Memory B cell (primary cell): ENCODE data around the gene GADD45G.

ENCODE experiments used
- ATAC-seq: fragments of 150-1000 bp; cut with Tn5 transposase; 2 replicates; pipeline ENCODE4 v1.10.0; 2021; ENCODE audit warnings: low read depth, mild to moderate bottlenecking, moderate library complexity
- DNase-seq, 2 donors: peaks; one replicate each; pipeline ENCODE4 v3.0.0; 2022; ENCODE audit warnings: low spot score in 2 of 2
- H3K27ac Mint-ChIP-seq: one replicate; pipeline ENCODE4 v1.8.0; 2022; ENCODE audit warnings: mild to moderate bottlenecking, moderate library complexity, mixed read lengths
- H3K27me3 Mint-ChIP-seq: one replicate; pipeline ENCODE4 v1.8.0; 2022; ENCODE audit warnings: mixed read lengths
- H3K36me3 Mint-ChIP-seq: one replicate; pipeline ENCODE4 v1.8.0; 2022; ENCODE audit warnings: mild to moderate bottlenecking, mixed read lengths
- H3K4me1 Mint-ChIP-seq: one replicate; pipeline ENCODE4 v1.8.0; 2022; ENCODE audit warnings: mixed read lengths
- H3K4me3 Mint-ChIP-seq: one replicate; pipeline ENCODE4 v1.8.0; 2022; ENCODE audit warnings: mild to moderate bottlenecking, moderate library complexity, mixed read lengths
- H3K9me3 Mint-ChIP-seq: one replicate; pipeline ENCODE4 v1.8.0; 2022; ENCODE audit warnings: mixed read lengths

Gene GADD45G

DNA sequence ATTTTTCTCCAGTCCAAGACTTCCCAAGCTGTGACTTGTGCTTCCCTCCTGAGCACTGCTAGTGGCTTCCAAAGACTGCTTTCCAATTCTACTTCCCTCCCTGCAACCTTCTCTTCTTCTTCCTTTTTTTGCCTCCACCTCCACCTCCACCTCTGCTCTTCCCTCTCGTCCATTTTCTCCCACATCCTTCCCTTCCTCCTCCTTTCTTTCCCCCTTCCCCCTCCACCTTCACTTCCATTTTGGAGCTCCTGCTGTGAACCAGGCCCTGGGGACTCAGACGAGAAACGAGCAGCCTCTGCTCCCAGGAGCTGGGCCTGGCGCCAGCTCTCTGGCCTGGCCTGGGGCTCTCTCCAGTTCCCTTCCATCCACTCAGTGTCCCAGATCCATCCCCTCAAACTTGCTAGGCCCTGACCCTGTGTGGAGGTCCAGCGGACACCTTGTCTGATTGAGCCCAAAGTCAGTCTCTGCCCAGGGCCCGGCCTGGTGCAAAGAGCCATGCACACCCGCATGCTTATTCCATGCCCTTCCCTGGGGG lies 5.6 kb downstream of the GADD45G start:
- Mint-ChIP-seq H3K27ac (no peak overlapping the region), H3K4me1 (peaks cover 6% of the 10 kb centered on the region), H3K27me3 (peaks cover 10% of the 10 kb centered on the region), H3K9me3 (peaks cover 6% of the 10 kb centered on the region), H3K4me3 (no peak overlapping the region), H3K36me3 (no peaks in the 10 kb centered on the region)
- ATAC-seq (no peak), DNase-seq (no peak)

DNA sequence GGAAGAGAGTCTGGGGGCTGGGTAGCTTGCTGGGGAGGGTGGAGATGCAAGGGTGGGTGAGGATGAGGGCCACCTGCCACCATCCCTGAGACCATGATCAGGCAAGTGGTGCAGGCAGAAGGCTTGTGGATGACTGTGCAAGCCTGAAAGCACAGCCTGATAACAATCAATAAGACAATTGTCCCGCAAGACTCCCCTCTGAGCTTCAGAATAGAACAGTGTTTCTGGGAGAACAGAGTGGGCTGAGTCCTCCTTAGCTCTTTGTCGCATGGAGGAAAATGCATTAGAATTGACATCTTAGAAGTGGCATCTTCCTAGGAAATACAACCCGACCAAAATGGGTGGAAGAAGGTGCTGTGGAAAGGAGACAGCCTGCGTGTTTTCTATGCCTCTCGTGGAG lies 6.6 kb downstream of the GADD45G start:
- Mint-ChIP-seq H3K27me3 (peaks cover 11% of the 10 kb centered on the region), H3K36me3 (no peaks in the 10 kb centered on the region), H3K9me3 (peaks cover 6% of the 10 kb centered on the region), H3K27ac (no peak overlapping the region), H3K4me3 (no peak overlapping the region), H3K4me1 (peaks cover 1% of the 10 kb centered on the region)
- no peak for DNase-seq
- no peak for ATAC-seq

DNA sequence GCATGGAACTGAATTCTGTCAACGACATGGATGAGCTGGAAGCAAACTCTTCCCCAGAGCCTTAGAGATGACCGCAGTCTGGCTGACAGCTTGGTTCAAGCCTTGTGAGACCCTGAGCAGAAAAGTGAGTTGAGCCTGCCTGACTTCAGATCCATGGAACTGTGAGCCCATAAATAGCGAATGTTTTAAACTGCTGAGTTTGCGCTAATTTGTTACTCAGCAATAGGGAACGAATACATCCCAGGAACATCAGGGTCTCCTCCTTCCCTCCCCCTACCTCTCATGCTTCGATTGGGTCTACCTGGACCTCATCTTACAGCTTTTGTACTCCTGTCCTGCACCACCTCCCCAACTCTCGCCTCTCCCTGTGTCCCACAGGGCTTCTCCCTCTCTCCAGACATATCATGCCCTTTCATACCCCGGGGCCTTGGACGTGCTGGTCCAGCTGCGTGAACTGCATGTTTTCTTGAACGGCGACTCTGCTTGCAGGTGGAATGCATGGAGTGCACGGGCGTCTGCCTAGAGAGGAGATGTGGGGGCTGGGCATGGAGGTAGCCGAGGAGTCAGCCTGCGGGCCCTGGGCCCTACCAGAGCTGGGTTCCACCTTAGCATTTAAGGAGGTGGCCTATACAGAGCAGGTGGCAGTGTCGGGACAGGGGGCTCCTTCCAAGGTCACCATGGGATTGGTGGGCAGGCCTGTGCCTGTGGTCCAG lies 7.9 kb downstream of the GADD45G start:
- Mint-ChIP-seq H3K4me1 (no peaks in the 10 kb centered on the region), H3K27me3 (peaks cover 12% of the 10 kb centered on the region), H3K27ac (no peak overlapping the region), H3K4me3 (no peak overlapping the region), H3K9me3 (peaks cover 6% of the 10 kb centered on the region), H3K36me3 (no peaks in the 10 kb centered on the region)
- no peak for DNase-seq
- no peak for ATAC-seq

DNA sequence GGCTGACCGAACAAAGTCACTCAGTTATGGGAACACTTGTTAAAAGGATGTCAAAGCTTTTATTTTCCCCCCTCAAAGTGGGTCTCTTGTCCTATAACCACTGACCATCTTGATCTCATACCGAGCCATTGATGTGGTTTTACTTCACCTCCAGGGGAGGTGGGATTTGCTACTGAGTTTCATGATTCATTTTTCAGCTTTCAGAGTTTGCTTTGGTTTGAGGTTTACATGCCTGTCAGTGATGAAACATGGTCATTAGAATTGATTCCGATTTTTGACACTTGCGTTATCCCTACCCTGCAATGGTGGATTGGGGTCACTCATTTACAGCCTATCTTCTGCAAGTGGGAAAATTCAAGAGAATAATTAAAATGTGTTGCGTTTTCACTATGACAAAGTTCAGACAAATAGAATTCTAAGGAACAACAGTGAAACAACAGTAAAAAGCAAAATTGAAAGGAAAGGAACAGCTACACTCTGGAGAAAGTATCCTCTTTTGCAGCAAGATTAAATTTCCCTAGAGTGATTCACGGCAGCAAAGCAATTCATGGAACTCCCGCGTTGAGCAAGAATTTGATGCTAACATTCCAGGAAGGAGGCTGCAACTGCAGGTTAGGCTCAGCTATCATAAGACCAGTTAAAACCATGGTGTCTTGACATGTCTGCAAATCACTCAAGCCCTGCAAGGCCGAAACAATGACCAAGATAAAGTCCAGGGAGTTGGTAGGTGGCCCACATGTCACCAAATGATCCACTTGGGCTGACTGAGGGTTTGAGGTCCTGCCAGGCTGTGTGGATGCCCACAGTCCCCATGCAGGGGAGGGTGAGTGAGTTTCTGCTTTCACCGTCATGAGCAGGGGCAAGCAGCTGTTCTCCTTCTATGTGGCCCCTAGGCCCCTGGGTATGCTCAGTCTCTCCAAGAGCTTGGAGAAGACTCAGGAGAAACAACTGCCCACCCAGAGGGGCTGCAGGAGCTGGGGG lies 9.4 kb downstream of the GADD45G start:
- Mint-ChIP-seq H3K9me3 (peaks cover 6% of the 10 kb centered on the region), H3K27ac (no peak overlapping the region), H3K4me3 (no peak overlapping the region), H3K27me3 (peaks cover 14% of the 10 kb centered on the region), H3K36me3 (no peaks in the 10 kb centered on the region), H3K4me1 (no peaks in the 10 kb centered on the region)
- ATAC-seq (no peak), DNase-seq (no peak)

DNA sequence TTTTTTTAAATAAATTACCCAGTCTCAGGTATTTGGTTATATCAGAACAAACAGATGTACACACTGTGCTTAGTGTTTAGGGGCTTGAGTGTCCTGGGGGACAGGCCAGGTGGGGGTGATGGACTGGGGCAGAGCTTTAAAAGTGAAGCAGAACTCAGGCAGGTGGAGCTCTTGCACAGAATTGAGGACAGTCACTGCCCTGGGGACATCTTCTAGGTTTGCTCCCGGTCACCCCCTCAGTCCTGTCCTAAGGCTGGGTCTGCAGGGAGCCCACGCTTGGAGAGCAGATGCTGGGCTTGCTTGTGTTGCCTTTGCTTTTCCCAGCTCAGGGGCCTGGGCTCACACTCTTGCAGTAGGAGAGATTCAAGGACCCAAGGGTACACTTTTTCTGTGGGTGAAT lies 10.8 kb downstream of the GADD45G start:
- ATAC-seq (no peak), DNase-seq (no peak)
- Mint-ChIP-seq H3K4me1 (no peaks in the 10 kb centered on the region), H3K36me3 (no peaks in the 10 kb centered on the region), H3K27ac (no peak overlapping the region), H3K27me3 (peaks cover 11% of the 10 kb centered on the region), H3K9me3 (peaks cover 6% of the 10 kb centered on the region), H3K4me3 (no peak overlapping the region)

DNA sequence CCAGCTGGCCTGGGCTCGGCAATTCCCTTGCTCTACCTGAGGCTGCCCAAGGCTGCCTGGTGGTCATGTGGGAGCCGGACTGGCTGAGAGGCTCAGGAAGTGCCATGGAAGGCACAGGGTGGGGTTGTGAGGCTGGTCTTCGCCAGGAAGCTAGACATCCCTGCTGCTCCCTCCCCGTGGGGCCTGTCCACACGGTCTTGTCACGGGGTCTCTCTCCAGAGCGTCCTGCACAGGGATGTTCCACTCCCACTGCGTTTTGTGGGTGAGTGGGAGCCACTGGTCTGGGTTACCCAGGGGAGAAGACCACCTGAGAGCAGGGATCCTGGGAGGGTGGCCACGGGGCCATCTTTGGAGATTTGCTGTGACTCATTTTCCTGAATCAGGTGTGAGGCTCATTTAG lies 11.6 kb downstream of the GADD45G start:
- no peak for DNase-seq
- Mint-ChIP-seq H3K4me3 (no peak overlapping the region), H3K27me3 (peaks cover 13% of the 10 kb centered on the region)

DNA sequence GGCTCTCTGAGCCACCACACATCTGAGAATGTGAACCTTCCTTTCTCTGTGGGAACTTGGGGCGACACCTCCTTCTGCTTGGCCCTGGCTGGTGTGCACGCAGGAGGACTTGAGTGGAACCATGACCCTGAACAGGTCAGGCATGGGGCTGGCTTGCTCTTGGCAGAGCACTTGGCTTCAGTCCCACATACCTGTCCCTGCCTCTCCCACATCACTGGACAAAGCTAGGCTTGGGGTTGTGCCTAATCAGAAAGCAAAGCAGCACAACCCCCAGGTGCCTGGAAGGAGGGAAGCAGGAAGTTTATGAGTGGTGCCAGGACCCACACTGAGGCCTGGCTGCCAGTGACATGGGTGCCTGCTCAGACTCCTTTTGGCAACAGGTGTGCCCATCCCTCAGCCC lies 13.2 kb downstream of the GADD45G start:
- H3K9me3 Mint-ChIP-seq: no peaks in the 10 kb centered on the region
- DNase-seq: no peak
- peaks cover 9% of the 10 kb centered on the region for H3K27me3 Mint-ChIP-seq
- no peaks in the 10 kb centered on the region for H3K4me1 Mint-ChIP-seq
- H3K4me3 Mint-ChIP-seq: no peak overlapping the region
- no peaks in the 10 kb centered on the region for H3K36me3 Mint-ChIP-seq
- no peak overlapping the region for H3K27ac Mint-ChIP-seq
- no peak for ATAC-seq

More for the DNA sequence above, 11.6 kb downstream of the GADD45G start:
- Mint-ChIP-seq H3K36me3 (no peaks in the 10 kb centered on the region), H3K27ac (no peak overlapping the region), H3K4me1 (no peaks in the 10 kb centered on the region), H3K9me3 (peaks cover 6% of the 10 kb centered on the region)
- ATAC-seq: no peak

DNA sequence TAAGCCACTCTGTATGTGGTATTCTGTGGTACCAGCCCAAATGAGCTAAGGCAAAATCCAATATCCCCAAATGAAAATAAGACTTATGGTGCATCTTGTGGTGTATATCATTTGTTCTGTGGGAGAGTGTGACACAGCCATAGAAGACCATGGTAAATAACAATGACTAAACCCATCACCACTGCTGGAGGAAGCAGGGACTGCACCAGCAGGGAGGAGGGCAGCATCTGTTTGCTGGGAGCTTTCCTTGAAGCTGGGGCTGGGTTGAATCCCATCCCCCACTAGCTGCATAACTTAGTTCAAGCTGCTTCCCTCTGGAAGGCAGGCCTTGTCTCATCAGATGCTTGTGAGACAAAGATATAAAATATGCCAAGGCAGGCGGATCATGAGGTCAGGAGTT lies 14.2 kb downstream of the GADD45G start:
- ATAC-seq: no peak
- no peak for DNase-seq
- Mint-ChIP-seq H3K27me3 (peaks cover 9% of the 10 kb centered on the region), H3K36me3 (no peaks in the 10 kb centered on the region), H3K4me3 (no peak overlapping the region), H3K9me3 (no peaks in the 10 kb centered on the region), H3K27ac (no peak overlapping the region), H3K4me1 (no peaks in the 10 kb centered on the region)

DNA sequence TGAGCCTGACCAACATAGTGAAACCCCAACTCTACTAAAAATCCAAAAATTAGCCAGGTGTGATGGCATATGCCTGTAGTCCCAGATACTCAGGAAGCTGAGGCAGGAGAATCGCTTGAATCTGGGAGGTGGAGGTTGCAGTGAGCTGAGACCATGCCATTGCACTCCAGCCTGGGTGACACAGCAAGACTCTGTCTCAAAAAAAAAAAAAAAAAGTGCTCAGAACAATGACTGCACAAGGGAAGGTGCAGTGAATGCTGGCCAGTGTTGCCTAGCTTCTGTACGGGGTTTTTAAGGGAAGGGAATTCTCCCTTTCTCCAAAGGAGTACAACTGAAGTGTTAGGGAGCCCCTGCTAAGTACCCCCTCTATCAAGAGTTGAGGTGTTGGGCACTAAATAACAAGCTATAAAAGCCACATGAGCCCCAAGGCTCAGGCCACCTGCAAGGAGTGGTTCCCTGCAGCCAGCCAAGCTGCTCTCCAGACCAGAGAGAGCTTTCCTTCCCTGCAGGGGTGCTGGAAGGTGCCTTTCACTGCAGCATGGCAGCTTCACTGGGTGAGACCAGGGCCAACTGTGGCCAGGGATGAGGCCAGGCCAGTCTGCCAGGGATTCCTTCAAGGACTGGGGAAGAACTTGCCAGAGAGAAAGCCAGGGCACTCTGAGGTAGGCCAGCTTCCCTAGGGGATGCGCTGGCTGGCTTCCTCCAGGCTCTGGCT lies 14.8 kb downstream of the GADD45G start:
- Mint-ChIP-seq H3K27ac (no peak overlapping the region), H3K4me3 (no peak overlapping the region), H3K4me1 (no peaks in the 10 kb centered on the region), H3K9me3 (no peaks in the 10 kb centered on the region), H3K27me3 (peaks cover 9% of the 10 kb centered on the region), H3K36me3 (no peaks in the 10 kb centered on the region)
- DNase-seq: no peak
- no peak for ATAC-seq

DNA sequence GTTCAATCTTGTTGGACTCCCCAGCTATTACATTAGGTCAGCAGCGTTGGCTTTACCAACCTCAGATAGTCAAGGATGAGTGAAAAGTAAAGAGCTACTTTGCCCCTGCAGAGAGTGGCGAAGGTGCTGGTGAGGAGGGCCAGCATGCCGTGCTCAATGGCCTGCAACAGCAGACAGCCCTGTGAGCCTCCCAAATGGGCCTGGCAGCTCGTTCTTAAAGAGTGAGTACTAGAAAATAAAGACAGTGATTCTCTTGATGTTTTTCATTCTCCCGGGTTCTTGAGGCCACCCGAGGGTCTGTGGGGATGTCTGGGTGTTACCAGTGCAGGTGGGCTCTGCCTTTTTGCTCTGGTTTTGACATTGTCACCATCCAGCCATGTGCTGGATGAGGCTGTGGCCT lies 16.2 kb downstream of the GADD45G start:
- Mint-ChIP-seq H3K27ac (no peak overlapping the region), H3K4me3 (no peak overlapping the region), H3K9me3 (no peaks in the 10 kb centered on the region), H3K36me3 (no peaks in the 10 kb centered on the region), H3K27me3 (peaks cover 7% of the 10 kb centered on the region), H3K4me1 (no peaks in the 10 kb centered on the region)
- DNase-seq: no peak
- ATAC-seq: no peak

DNA sequence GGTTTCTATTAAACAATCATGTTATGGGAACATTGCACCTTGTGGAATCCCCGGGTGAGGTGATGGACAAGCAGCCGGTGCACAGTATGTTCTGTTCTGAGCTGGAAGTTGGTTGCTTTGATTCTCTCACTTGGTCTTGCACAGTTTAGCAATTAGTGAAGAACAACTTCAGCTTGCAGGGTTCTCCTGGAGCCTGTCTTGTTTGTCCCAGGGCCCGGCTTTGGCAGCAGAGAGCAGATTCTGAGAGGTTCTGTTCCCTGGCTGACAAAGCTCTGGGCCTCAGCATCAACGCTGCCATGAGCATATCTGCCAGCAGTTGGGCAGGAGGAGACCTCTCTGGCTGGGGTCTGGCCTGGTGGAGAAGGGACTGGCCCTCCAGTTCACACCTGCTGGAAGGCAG lies 16.9 kb downstream of the GADD45G start:
- no peaks in the 10 kb centered on the region for H3K9me3 Mint-ChIP-seq
- ATAC-seq (no peak), DNase-seq (no peak)
- no peak overlapping the region for H3K4me3 Mint-ChIP-seq
- H3K27ac Mint-ChIP-seq: no peak overlapping the region
- H3K36me3 Mint-ChIP-seq: no peaks in the 10 kb centered on the region
- H3K27me3 Mint-ChIP-seq: peaks cover 8% of the 10 kb centered on the region
- H3K4me1 Mint-ChIP-seq: no peaks in the 10 kb centered on the region

DNA sequence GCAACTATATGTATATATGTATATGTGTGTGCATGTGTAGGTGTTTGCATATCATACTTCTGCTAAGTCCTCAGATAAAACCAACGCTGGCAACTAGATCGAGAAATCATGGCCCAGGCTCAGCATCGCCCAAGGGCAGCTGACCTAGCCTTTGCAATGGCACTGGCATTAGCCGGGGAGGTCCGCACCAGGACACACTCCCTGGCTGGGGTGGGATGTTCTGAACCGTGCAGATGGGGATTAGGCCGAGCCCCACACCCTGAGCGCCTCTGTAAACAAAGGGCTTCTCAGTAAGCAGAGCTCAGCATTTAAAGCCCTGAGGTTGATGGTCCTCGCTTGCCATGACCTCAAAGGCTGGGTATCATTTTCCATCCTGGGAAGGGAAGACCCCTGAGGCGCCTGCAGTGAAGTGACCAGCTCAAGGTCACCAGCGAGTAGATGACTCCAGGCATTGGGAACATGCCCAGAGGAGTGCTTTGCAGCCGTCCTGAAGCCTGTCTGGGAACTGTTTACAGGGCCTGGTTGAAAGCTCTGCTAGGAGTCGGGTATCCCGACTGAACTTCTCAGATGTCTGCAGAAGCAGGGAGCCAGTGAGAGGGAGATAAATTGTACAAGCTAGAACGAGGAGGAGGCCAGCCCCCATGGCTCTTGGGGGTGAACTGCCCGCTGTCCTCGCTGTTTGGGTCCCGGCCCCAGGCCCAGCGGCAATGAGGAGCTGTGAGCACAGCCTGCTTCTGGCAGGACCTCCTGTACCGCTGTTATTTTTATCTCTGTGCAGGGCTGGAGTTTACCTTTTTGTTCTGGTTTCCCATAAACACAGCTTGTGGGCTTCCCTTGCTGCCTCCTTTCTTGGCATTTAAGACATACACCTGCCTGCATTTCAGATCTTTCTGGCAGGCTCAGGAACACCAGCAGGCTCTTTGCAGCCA lies 18.4 kb downstream of the GADD45G start:
- H3K4me3 Mint-ChIP-seq: no peak overlapping the region
- DNase-seq (no peak), ATAC-seq (no peak)
- H3K4me1 Mint-ChIP-seq: no peaks in the 10 kb centered on the region
- no peak overlapping the region for H3K27ac Mint-ChIP-seq
- no peaks in the 10 kb centered on the region for H3K36me3 Mint-ChIP-seq
- H3K9me3 Mint-ChIP-seq: no peaks in the 10 kb centered on the region
- H3K27me3 Mint-ChIP-seq: peaks cover 9% of the 10 kb centered on the region

DNA sequence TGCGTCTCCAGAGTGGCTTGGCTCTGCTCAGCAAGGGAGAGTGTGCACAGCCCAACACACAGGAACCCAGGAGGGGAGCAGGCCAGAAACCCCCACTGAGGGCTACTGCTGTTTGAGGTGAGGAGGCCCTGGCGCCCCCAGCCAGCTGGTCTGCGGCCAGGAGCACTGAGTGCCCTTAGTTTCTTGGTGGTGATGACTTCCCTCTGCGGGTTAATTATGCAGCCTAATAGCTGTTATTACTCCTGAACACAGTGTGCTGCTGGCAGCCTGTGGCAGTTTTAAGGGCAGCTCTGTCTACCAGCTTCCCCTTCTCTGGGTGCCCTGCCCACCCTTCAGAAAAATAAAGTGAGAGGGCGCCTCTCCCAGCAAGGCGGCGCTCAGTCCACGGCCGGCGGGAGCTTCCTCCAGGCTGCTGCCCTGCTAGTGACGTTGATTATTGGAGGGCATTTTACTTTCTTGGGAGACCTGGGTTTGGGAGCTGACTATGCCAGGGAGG lies 19.2 kb downstream of the GADD45G start:
- H3K9me3 Mint-ChIP-seq: no peaks in the 10 kb centered on the region
- H3K36me3 Mint-ChIP-seq: no peaks in the 10 kb centered on the region
- DNase-seq (no peak), ATAC-seq (no peak)
- H3K4me1 Mint-ChIP-seq: no peaks in the 10 kb centered on the region
- H3K27ac Mint-ChIP-seq: no peak overlapping the region
- H3K27me3 Mint-ChIP-seq: peaks cover 5% of the 10 kb centered on the region
- no peak overlapping the region for H3K4me3 Mint-ChIP-seq
